Brain microvascular endothelial cell (primary cell): ENCODE measurements around the gene ACTA2.

ENCODE experiments used
- DNase-seq: peaks from one replicate; pipeline ENCODE4 v3.0.0-alpha.2; 2020
- H3K27ac ChIP-seq: fragments of 250-450 bp; sonication (Bioruptor Pico); 2 replicates; pipeline ENCODE4 v1.5.1; 2020; ENCODE audit warnings: mild to moderate bottlenecking, moderate library complexity
- H3K27me3 ChIP-seq: fragments of 250-450 bp; sonication (Bioruptor Pico); replicated peaks from 2 replicates; pipeline ENCODE4 v1.5.1; 2020; ENCODE audit warnings: mild to moderate bottlenecking
- H3K36me3 ChIP-seq: fragments of 250-450 bp; sonication (Bioruptor Pico); replicated peaks from 2 replicates; pipeline ENCODE4 v1.5.1; 2020; ENCODE audit warnings: mild to moderate bottlenecking
- H3K4me3 ChIP-seq: 2 replicates; pipeline ENCODE4 v1.5.1; 2011; ENCODE audit warnings: low read depth, mild to moderate bottlenecking, control low read depth, low read length, moderate library complexity
- CTCF ChIP-seq: IDR thresholded peaks from 2 replicates; pipeline ENCODE4 v1.5.1; 2011; ENCODE audit warnings: low read depth, mild to moderate bottlenecking, moderate library complexity, low read length, control low read depth, inconsistent platforms; ENCODE audit errors: missing control alignments
- in situ Hi-C: cut with HindIII; loops from 2 replicates; pipeline ENCODE4 v1.10.0; 2017; ENCODE audit warnings: low sequenced_read_pairs, low pct_ligation_motif_present

Gene ACTA2

DNA sequence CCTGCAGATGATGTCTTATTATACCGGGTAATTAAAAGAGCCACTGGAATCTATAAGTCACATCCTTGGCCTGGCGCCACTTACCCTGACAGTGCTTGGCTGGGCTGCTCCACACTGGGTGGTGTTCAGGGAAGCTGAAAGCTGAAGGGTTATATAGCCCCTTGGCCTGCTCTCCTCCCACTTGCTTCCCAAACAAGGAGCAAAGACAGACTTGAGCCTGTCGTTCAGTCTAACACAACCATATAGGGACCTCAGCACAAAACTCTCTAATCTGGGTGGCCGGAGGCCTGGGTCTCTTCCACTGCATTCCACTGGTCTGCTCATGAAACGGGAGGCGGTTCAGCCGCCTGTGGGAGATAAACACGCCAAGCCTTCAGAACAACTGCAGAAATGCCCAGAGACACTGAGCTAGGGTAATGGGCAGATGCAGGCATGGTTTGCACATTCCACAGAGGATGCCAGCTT lies at the start of gene ACTA2:
TSS of gene ACTA2 (minus strand) at position 127 of the 465 bp plus-strand sequence. CDS start 3,843 bp downstream, outside the sequence.
- peak; percentile 63 for DNase-seq
- Histone ChIP-seq H3K27ac (peak within 1 kb of the TSS; percentile 11), H3K4me3 (no peak within 1 kb of the TSS), H3K36me3 (no peaks in the 10 kb centered on the region), H3K27me3 (no peaks in the 10 kb centered on the region)
- TF ChIP-seq CTCF, result no peak
- in situ Hi-C loops, result no loop called here

- no peak for TF ChIP-seq CTCF
- H3K36me3 ChIP-seq, result no peaks in the 10 kb centered on the region
- in situ Hi-C loops, result loop anchor here (25.0 kb wide), 1 partner anchor 211 kb away; the partner anchor contains the start of gene CH25H
- no peak overlapping the region for H3K27ac ChIP-seq
- H3K4me3 ChIP-seq, result no peak overlapping the region
- H3K27me3 ChIP-seq, result no peaks in the 10 kb centered on the region
- peak; percentile 14 for DNase-seq
These were observed 49.1 kb upstream of the ACTA2 start for GRCh38 chr10:89001729-89002072.

GRCh38 chr10:89001024-89001728 lies 48.6 kb upstream of the ACTA2 start:
- TF ChIP-seq CTCF, result no peak
- no peaks in the 10 kb centered on the region for H3K27me3 ChIP-seq
- H3K27ac ChIP-seq, result no peak overlapping the region
- in situ Hi-C loops, result loop anchor here (25.0 kb wide), 1 partner anchor 211 kb away; the partner anchor contains the start of gene CH25H
- DNase-seq, result no peak
- H3K4me3 ChIP-seq, result no peak overlapping the region
- no peaks in the 10 kb centered on the region for H3K36me3 ChIP-seq

- in situ Hi-C loops, result loop anchor here (25.0 kb wide), 1 partner anchor 213 kb away; the partner anchor contains the start of gene CH25H
These were observed 47.1 kb upstream of the ACTA2 start for GRCh38 chr10:88999625-89000024.

GRCh38 chr10:88996927-88997326 lies 44.4 kb upstream of the ACTA2 start:
- in situ Hi-C loops, result no loop called here
- Histone ChIP-seq H3K27me3 (no peaks in the 10 kb centered on the region), H3K36me3 (no peaks in the 10 kb centered on the region), H3K27ac (no peak overlapping the region), H3K4me3 (no peak overlapping the region)
- TF ChIP-seq CTCF, result no peak
- DNase-seq, result no peak

More at GRCh38 chr10:88999625-89000024, 47.1 kb upstream of the ACTA2 start:
- TF ChIP-seq CTCF, result no peak
- Histone ChIP-seq H3K27me3 (no peaks in the 10 kb centered on the region), H3K27ac (no peak overlapping the region), H3K36me3 (no peaks in the 10 kb centered on the region), H3K4me3 (no peak overlapping the region)
- DNase-seq, result no peak
